HCT116 (cell line): ENCODE data around the gene SLC44A2. TPM values are rescaled to one million over a fixed set of nuclear protein-coding genes. Genes with fewer than 3 reads are reported as not detected.

ENCODE experiments used
- ATAC-seq: fragments of 200-7000 bp; cut with Tn5 transposase; 2 replicates; pipeline ENCODE4 v1.9.1; 2020; ENCODE audit warnings: mild to moderate bottlenecking, moderate library complexity
- BruUV-seq: library from RNA; stranded (reverse); fragments of 400-500 nt; replicated peaks from 2 replicates; lab custom pipeline; 2021; lab: Mats Ljungman, UMichigan
- CTCF ChIA-PET: fragments of 300-600 bp; sonication (Branson Sonifier 250); formaldehyde crosslinking; loops from one replicate; lab custom pipeline; 2021; ENCODE audit warnings: antibody characterized with exemption; lab: Charles Lee
- POLR2A ChIA-PET: fragments of 300-600, 350-600 bp; sonication (Branson Sonifier 250); formaldehyde crosslinking; loops from one replicate; lab custom pipeline; 2021; ENCODE audit warnings: antibody characterized with exemption; lab: Charles Lee
- RAD21 ChIA-PET, 2 experiments: fragments of 300-600 bp; sonication (Branson Sonifier 250); formaldehyde crosslinking; loops; one replicate each; lab custom pipeline; 2023; ENCODE audit warnings: low total read pairs in 2 of 2; ENCODE audit not compliant: uncharacterized antibody in 2 of 2, unreplicated experiment in 2 of 2, low non-redundant PET in 1 of 2; lab: Charles Lee
- DNase-seq: peaks from one replicate; pipeline ENCODE4 v3.0.0-alpha.2; 2010; ENCODE audit warnings: low read depth, low spot score
- H2AFZ ChIP-seq: fragments of 200-600 bp; shearing (Covaris generic), sonication (generic); 2 replicates; pipeline ENCODE4 v1.6.1; 2017; ENCODE audit warnings: low read depth, mixed run types, mixed read lengths, antibody characterized with exemption, low read length; ENCODE audit not compliant: poor library complexity, severe bottlenecking
- H3K27ac ChIP-seq: 2 replicates; pipeline ENCODE4 v1.5.1; 2012; ENCODE audit warnings: low read depth, low read length
- H3K27me3 ChIP-seq: fragments of 200-600 bp; sonication (generic); 2 replicates; pipeline ENCODE4 v1.6.1; 2016; ENCODE audit warnings: mixed run types, low read length, mixed read lengths; ENCODE audit not compliant: insufficient read depth
- H3K36me3 ChIP-seq, 2 experiments: fragments of 200-500 bp in 1 of 2; fragments of 200-600 bp in 1 of 2; sonication (Bioruptor generic) in 1 of 2; sonication (generic) in 1 of 2; 2 replicates each; pipeline versions ENCODE4 v1.5.1 to v1.6.1; 2014 to 2016; ENCODE audit warnings: low read length in 2 of 2, inconsistent platforms in 1 of 2, mixed read lengths in 1 of 2, mixed run types in 1 of 2; ENCODE audit not compliant: insufficient read depth in 2 of 2, control insufficient read depth in 1 of 2
- H3K4me1 ChIP-seq, 2 experiments: fragments of 200-600 bp in 1 of 2; sonication (generic) in 1 of 2; 2 replicates each; pipeline versions ENCODE4 v1.5.1 to v1.6.1; 2012 to 2017; ENCODE audit warnings: low read length in 2 of 2, inconsistent platforms in 1 of 2, mild to moderate bottlenecking in 1 of 2, mixed read lengths in 1 of 2, mixed run types in 1 of 2, moderate library complexity in 1 of 2; ENCODE audit not compliant: insufficient read depth in 2 of 2, control insufficient read depth in 1 of 2
- H3K4me2 ChIP-seq: fragments of 200-600 bp; sonication (generic); 2 replicates; pipeline ENCODE4 v1.6.1; 2017; ENCODE audit warnings: mixed run types, low read length, mixed read lengths
- H3K4me3 ChIP-seq, 2 experiments: fragments of 200-600 bp in 1 of 2; sonication (generic) in 1 of 2; replicated peaks in 1 of 2; 2 replicates each; pipeline ENCODE4 v1.5.1; 2011 to 2016; ENCODE audit warnings: low read length in 2 of 2, control low read depth in 1 of 2, low read depth in 1 of 2, mild to moderate bottlenecking in 1 of 2, mixed read lengths in 1 of 2, mixed run types in 1 of 2
- H3K79me2 ChIP-seq: fragments of 200-600 bp; sonication (generic); 2 replicates; pipeline ENCODE4 v1.6.1; 2017; ENCODE audit warnings: mild to moderate bottlenecking, mixed run types, low read length, moderate library complexity, mixed read lengths; ENCODE audit not compliant: insufficient read depth
- H3K9ac ChIP-seq: fragments of 200-600 bp; sonication (generic); 2 replicates; pipeline ENCODE4 v1.6.1; 2016; ENCODE audit warnings: low read length, mixed read lengths
- H3K9me2 ChIP-seq: fragments of 200-600 bp; sonication (generic), shearing (Covaris generic); 2 replicates; pipeline ENCODE4 v1.6.1; 2017; ENCODE audit warnings: mixed run types, mild to moderate bottlenecking, moderate library complexity; ENCODE audit not compliant: insufficient read depth
- H3K9me3 ChIP-seq, 2 experiments: fragments of 200-500 bp in 1 of 2; fragments of 200-600 bp in 1 of 2; sonication (Bioruptor generic) in 1 of 2; sonication (generic) in 1 of 2; 2 replicates each; pipeline ENCODE4 v1.6.1; 2014 to 2017; ENCODE audit warnings: low read length in 2 of 2, mixed read lengths in 2 of 2, inconsistent platforms in 1 of 2, low read depth in 1 of 2, mild to moderate bottlenecking in 1 of 2, mixed run types in 1 of 2, moderate library complexity in 1 of 2; ENCODE audit not compliant: control insufficient read depth in 1 of 2, insufficient read depth in 1 of 2
- H4K20me1 ChIP-seq: fragments of 200-600 bp; sonication (generic), shearing (Covaris generic); 2 replicates; pipeline ENCODE4 v1.6.1; 2017; ENCODE audit warnings: mixed run types, mild to moderate bottlenecking, moderate library complexity; ENCODE audit not compliant: insufficient read depth
- EGR1 ChIP-seq: IDR thresholded peaks from 2 replicates; pipeline ENCODE4 v1.6.1; 2012; ENCODE audit warnings: low read depth
- FOSL1 ChIP-seq: IDR thresholded peaks from 2 replicates; pipeline ENCODE4 v1.6.1; 2012; ENCODE audit warnings: low read depth
- MAX ChIP-seq: IDR thresholded peaks from 2 replicates; pipeline ENCODE4 v1.6.1; 2012
- RAD21 ChIP-seq: IDR thresholded peaks from 2 replicates; pipeline ENCODE4 v1.6.1; 2012; ENCODE audit warnings: low read depth, mild to moderate bottlenecking
- SIN3A ChIP-seq: IDR thresholded peaks from 2 replicates; pipeline ENCODE4 v1.6.1; 2012; ENCODE audit warnings: low read depth
- SP1 ChIP-seq: IDR thresholded peaks from 2 replicates; pipeline ENCODE4 v1.6.1; 2012; ENCODE audit warnings: low read depth
- SRF ChIP-seq: IDR thresholded peaks from 2 replicates; pipeline ENCODE4 v1.6.1; 2012; ENCODE audit warnings: low read depth
- TCF7L2 ChIP-seq: IDR thresholded peaks from 2 replicates; pipeline ENCODE4 v1.7.0; 2011; ENCODE audit warnings: borderline replicate concordance, inconsistent platforms; ENCODE audit not compliant: insufficient read depth, insufficient read length; ENCODE audit errors: extremely low read depth
- YY1 ChIP-seq: IDR thresholded peaks from 2 replicates; pipeline ENCODE4 v1.6.1; 2011; ENCODE audit warnings: low read length, low read depth, moderate library complexity, mild to moderate bottlenecking; ENCODE audit not compliant: insufficient replicate concordance; ENCODE audit errors: extremely low read depth
- ZFX ChIP-seq: fragments of 450-650 bp; IDR thresholded peaks from 2 replicates; pipeline ENCODE4 v1.6.1; 2017
- ZNF274 ChIP-seq: fragments of 200-500 bp; sonication (Bioruptor generic); IDR thresholded peaks from 2 replicates; pipeline ENCODE4 v1.6.1; 2014; ENCODE audit warnings: mild to moderate bottlenecking, low read depth, low read length, inconsistent platforms
- intact Hi-C: fragments of 100-400 bp; cut with micrococcal nuclease; formaldehyde crosslinking; loops from 2 replicates; pipeline ENCODE4 v1.10.0; 2022
- total RNA-seq: library from RNA; stranded (reverse); gene quantifications from one replicate; pipeline ENCODE4 v1.2.1, GENCODE V29; 2021; ENCODE audit not compliant: unreplicated experiment
- TF ChIP-seq, protein P1 (sequence below): IDR thresholded peaks from 2 replicates; pipeline ENCODE4 v1.6.1; 2011; ENCODE audit warnings: mild to moderate bottlenecking, low read length, moderate library complexity; ENCODE audit not compliant: insufficient replicate concordance; ENCODE audit errors: extremely low read depth

The SLC44A2 gene
- total RNA-seq, 1 experiment from 2014 or later = 90.9 TPM

DNA sequence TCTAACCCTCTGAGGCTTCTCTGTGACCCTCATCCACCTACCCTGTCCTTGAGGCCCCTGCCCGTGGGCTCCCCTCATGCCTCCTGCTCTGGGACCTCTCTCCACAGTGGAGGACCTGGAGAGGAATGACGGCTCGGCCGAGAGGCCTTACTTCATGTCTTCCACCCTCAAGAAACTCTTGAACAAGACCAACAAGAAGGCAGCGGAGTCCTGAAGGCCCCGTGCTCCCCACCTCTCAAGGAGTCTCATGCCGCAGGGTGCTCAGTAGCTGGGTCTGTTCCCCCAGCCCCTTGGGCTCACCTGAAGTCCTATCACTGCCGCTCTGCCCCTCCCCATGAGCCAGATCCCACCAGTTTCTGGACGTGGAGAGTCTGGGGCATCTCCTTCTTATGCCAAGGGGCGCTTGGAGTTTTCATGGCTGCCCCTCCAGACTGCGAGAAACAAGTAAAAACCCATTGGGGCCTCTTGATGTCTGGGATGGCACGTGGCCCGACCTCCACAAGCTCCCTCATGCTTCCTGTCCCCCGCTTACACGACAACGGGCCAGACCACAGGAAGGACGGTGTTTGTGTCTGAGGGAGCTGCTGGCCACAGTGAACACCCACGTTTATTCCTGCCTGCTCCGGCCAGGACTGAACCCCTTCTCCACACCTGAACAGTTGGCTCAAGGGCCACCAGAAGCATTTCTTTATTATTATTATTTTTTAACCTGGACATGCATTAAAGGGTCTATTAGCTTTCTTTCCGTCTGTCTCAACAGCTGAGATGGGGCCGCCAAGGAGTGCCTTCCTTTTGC is 18.0 kb downstream of the SLC44A2 start:
- Histone ChIP-seq H3K27me3 (no peaks in the 10 kb centered on the region), H3K79me2 (no peaks in the 10 kb centered on the region), H3K4me3 (no peak overlapping the region), H3K4me1 (peaks cover 5 to 13% of the 10 kb centered on the region in 2 experiments; a peak in 3 of 4 replicates), H3K36me3 (peaks cover 3 to 16% of the 10 kb centered on the region in 2 experiments; a peak in 2 of 4 replicates), H3K27ac (no peak overlapping the region), H3K9ac (no peak overlapping the region), H4K20me1 (no peaks in the 10 kb centered on the region), H3K9me2 (no peaks in the 10 kb centered on the region), H2AFZ (no peak overlapping the region), H3K4me2 (no peak overlapping the region), H3K9me3 (no peaks in the 10 kb centered on the region)
- ChIA-PET RAD21 (interaction anchor here (2.3 to 4.0 kb wide), 2 partner anchors 62 kb away, joined by 26 to 31 read pairs; no protein-coding TSS in a partner anchor), POLR2A (interaction anchor here (1.7 kb wide), 1 partner anchor 57 kb away, joined by 4 read pairs; no protein-coding TSS in a partner anchor), CTCF (interaction anchor here (1.8 to 5.7 kb wide), 4 partner anchors 42 to 160 kb away, joined by 6 to 114 read pairs (median 12); no protein-coding TSS in a partner anchor)
- ATAC-seq = no peak
- TF ChIP-seq TCF7L2 (no peak), SRF (no peak), YY1 (no peak)
- intact Hi-C loops = no loop called here
- DNase-seq = no peak
- BruUV-seq = no TSS peak

DNA sequence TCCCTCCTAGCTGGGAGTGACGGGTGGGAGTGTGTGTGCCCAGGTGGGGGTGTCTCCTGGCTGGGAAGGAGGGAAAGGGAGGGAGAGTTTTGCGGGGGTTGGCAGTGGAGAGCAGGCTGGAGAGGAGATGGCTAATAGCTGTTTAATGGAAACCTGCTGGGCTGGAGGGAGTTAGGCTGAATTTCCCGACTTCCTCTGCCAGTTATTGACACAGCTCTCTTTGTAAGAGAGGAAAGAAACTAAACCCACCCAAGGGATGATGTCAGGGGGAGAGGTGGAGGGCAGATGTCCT is 18.6 kb downstream of the SLC44A2 start:
- H3K9ac ChIP-seq = no peak overlapping the region
- H3K4me1 ChIP-seq = peaks cover 5 to 13% of the 10 kb centered on the region in 2 experiments; a peak in 3 of 4 replicates
- no peaks in the 10 kb centered on the region for H3K9me2 ChIP-seq
- DNase-seq (no peak), ATAC-seq (no peak)
- peaks cover 3 to 15% of the 10 kb centered on the region in 2 experiments; a peak in 2 of 4 replicates for H3K36me3 ChIP-seq
- H3K9me3 ChIP-seq = no peaks in the 10 kb centered on the region
- no peak overlapping the region for H3K4me3 ChIP-seq
- POLR2A ChIA-PET = interaction anchor here (1.0 to 1.7 kb wide), 3 partner anchors 58 to 63 kb away, joined by 4 to 5 read pairs (median 4); no protein-coding TSS in a partner anchor
- intact Hi-C loops = loop anchor here (1.0 kb wide), 1 partner anchor 63 kb away; no protein-coding TSS in a partner anchor
- RAD21 ChIA-PET = interaction anchor here (2.3 to 4.0 kb wide), 2 partner anchors 63 kb away, joined by 26 to 31 read pairs; no protein-coding TSS in a partner anchor
- TF ChIP-seq FOSL1 = no peak
- TF ChIP-seq TCF7L2 = no peak
- TF ChIP-seq, protein P1, sequence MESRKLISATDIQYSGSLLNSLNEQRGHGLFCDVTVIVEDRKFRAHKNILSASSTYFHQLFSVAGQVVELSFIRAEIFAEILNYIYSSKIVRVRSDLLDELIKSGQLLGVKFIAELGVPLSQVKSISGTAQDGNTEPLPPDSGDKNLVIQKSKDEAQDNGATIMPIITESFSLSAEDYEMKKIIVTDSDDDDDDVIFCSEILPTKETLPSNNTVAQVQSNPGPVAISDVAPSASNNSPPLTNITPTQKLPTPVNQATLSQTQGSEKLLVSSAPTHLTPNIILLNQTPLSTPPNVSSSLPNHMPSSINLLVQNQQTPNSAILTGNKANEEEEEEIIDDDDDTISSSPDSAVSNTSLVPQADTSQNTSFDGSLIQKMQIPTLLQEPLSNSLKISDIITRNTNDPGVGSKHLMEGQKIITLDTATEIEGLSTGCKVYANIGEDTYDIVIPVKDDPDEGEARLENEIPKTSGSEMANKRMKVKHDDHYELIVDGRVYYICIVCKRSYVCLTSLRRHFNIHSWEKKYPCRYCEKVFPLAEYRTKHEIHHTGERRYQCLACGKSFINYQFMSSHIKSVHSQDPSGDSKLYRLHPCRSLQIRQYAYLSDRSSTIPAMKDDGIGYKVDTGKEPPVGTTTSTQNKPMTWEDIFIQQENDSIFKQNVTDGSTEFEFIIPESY = no peak
- no peak for TF ChIP-seq SP1
- TF ChIP-seq YY1 = no peak
- no peak for TF ChIP-seq ZNF274
- no peak for TF ChIP-seq SRF
- TF ChIP-seq EGR1 = no peak
- TF ChIP-seq MAX = no peak
- TF ChIP-seq SIN3A = no peak
- no peak for TF ChIP-seq RAD21
- no peak for TF ChIP-seq ZFX
- H3K79me2 ChIP-seq = no peaks in the 10 kb centered on the region
- no peak overlapping the region for H3K27ac ChIP-seq
- no peaks in the 10 kb centered on the region for H3K27me3 ChIP-seq
- H3K4me2 ChIP-seq = no peak overlapping the region
- CTCF ChIA-PET = interaction anchor here (1.8 to 5.7 kb wide), 5 partner anchors 42 to 160 kb away, joined by 6 to 114 read pairs (median 11); no protein-coding TSS in a partner anchor
- BruUV-seq = TSS peak; percentile 47
- H4K20me1 ChIP-seq = no peaks in the 10 kb centered on the region
- H2AFZ ChIP-seq = no peak overlapping the region
